Stimulated activated CD4-positive, alpha-beta T cell treated with anti-CD3 and anti-CD28 coated beads, Interleukin-12 subunit alpha, Interleukin-12 subunit beta, amount 100 ng/mL, for 24 hours (primary cell): ENCODE measurements around the gene PHF14.
"Not testable (repeated sequence)": the region's sequence is repeated elsewhere in the genome, so short reads cannot be mapped to it uniquely, and the experiment has no call there.

Experiments used
- DNase-seq, 2 experiments: peaks; one replicate each; pipeline ENCODE4 v3.0.0-alpha.2; 2020; ENCODE audit warnings: low read depth in 2 of 2

PHF14 gene, protein sequence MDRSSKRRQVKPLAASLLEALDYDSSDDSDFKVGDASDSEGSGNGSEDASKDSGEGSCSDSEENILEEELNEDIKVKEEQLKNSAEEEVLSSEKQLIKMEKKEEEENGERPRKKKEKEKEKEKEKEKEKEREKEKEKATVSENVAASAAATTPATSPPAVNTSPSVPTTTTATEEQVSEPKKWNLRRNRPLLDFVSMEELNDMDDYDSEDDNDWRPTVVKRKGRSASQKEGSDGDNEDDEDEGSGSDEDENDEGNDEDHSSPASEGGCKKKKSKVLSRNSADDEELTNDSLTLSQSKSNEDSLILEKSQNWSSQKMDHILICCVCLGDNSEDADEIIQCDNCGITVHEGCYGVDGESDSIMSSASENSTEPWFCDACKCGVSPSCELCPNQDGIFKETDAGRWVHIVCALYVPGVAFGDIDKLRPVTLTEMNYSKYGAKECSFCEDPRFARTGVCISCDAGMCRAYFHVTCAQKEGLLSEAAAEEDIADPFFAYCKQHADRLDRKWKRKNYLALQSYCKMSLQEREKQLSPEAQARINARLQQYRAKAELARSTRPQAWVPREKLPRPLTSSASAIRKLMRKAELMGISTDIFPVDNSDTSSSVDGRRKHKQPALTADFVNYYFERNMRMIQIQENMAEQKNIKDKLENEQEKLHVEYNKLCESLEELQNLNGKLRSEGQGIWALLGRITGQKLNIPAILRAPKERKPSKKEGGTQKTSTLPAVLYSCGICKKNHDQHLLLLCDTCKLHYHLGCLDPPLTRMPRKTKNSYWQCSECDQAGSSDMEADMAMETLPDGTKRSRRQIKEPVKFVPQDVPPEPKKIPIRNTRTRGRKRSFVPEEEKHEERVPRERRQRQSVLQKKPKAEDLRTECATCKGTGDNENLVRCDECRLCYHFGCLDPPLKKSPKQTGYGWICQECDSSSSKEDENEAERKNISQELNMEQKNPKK

GRCh38 chr7:10973061-10973941 lies at the start of gene PHF14:
PHF14 (plus strand) TSS chr7:10973872; CDS start chr7:10974324, 452 bp downstream.
- peak; percentile 89 to 92 for DNase-seq

DNA sequence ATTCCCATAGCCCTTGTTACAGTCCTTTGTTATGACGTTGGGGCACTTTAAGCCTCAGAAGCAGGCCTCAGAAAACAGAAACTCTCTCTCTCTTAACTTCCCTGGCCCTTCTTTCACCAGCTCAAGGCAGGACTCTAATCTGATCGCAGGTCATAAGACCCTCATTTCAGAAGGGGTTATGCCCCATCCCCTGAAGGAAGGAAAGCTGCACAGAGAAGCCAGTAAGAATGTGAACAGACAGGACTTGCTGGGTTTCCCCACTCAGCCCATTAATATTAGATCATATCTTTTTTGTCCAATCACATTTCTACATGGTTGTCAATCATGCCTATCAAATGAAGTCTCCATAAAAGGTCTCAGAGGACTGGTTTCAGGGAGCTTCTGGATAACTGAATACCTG lies 49.3 kb upstream of the PHF14 start:
- no peak for DNase-seq

GRCh38 chr7:10928203-10928602 lies 45.5 kb upstream of the PHF14 start:
- not testable (repeated sequence) for DNase-seq

DNA sequence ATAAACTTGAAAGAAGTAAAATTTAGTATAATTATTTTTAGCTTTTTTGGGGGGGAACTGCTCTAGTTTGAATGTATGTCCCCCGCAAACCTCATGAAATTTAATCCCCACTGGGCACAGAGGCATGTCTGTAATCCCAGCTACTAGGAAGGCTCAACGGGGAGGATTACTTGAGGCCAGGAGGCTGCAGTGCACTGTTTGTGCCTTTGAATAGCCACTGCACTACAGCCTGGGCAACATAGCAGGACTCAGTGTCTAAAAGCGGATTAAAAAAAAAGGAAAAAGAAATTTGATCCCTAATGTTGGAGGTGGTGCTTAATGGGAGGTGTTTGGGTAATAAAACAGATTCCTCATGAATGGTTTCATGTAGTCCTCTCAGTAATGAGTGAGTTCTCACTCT lies 43.1 kb upstream of the PHF14 start:
- DNase-seq: no peak

DNA sequence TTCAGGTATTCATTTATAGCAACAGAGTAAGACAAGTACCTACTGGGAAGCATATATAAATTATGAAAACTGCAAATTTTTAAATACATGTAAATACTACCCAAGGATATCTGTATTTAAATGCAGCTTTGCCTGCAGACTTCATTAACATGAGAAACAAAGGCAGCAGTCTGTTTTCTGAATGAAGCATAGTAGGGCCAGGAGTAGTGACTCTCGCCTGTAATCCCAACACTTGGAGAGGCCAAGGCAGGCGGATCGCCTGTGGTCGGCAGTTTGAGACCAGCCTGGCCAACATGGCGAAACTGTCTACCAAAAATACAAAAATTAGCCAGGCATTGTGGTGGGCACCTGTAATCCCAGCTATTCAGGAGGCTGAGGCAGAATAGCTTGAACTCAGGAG lies 42.5 kb upstream of the PHF14 start:
- no peak for DNase-seq

GRCh38 chr7:10934292-10934691 lies 39.4 kb upstream of the PHF14 start:
- no peak for DNase-seq

GRCh38 chr7:10939237-10939910 lies 34.3 kb upstream of the PHF14 start:
- DNase-seq: no peak

DNA sequence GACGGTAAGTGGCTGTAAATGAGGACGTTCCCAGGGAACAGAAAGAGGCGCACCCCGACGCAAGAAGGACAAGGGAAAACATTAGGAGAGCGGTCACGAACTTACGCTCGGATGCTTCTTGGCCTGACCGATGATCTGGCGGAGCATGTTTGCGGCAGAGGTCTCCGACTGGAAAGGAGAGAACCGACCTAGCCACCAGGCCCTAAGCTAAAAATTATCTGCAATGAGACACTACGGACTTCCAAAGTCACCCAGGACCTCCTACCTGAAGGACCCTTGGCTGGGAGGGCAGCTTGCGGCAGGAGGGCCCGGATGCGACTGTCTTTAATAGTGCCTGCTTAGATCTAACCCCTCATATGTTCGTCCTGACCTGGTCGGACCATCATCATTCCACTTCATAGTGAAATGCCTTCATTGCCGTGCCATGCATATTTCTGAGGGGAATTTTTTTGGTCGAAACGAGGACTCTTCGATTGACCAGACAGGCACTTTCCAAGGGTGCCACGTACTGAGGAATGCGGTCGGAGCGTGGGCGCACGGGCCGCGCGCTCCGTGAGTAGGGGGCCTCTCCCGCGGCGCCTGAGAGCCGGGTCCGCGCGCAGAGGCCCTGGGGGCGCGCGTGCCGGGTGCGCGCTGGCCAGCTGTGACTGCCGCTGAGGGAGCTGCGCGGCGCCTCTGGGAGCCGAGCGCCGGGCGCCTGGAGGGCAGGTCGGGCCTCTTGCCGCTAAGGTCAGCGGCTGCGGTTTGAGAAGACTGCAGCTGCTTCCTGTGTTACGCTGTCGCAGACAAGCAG lies 33.6 kb upstream of the PHF14 start:
- peak; percentile 71 to 73 for DNase-seq

- DNase-seq: no peak
Observed at GRCh38 chr7:10940704-10941355, 32.8 kb upstream of the PHF14 start.

GRCh38 chr7:10950494-10950893 lies 23.2 kb upstream of the PHF14 start:
- DNase-seq: no peak

DNA sequence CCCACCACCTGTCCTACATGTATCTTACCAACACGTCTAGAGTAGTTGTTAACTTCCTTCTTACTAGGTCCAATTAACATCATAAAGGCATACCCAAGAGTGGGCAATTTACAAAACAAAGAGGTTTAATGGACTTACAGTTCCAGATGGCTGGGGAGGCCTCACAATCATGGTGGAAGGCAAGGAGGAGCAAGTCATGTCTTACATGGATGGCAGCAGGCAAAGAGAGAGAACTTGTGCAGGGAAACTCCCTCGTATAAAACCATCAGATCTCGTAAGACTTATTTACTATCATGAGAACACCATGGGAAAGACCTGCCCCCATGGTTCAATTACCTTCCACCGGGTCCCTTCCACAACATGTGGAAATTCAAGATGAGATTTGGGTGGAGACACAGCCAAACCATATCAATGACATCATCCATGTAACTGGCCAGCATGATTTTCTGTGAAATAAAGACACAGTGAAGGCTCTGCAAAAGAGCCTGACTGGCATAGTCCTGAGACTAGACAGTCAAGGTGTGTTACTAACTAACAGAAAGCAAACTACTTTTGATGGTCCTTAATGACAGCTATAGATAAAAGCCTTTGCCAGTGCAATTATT lies 22.6 kb upstream of the PHF14 start:
- DNase-seq: not testable (repeated sequence)

DNA sequence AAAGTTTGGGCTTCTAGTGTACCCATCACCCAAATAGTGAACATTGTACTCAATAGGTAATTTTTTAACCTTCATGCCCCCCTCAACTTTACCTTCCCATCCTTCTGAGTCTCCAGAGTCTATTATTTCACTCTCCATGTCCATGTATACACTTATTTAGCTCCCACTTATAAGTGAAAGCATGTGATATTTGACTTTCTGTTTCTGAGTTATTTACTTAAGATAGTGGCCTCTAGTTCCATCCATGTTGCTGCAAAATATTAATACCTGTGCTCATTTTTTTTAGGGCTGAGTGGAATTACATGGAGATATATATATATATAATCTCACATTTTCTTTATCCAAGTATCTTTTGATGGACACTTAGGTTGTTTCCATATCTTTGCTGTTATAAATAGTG lies 21.1 kb upstream of the PHF14 start:
- no peak for DNase-seq

DNA sequence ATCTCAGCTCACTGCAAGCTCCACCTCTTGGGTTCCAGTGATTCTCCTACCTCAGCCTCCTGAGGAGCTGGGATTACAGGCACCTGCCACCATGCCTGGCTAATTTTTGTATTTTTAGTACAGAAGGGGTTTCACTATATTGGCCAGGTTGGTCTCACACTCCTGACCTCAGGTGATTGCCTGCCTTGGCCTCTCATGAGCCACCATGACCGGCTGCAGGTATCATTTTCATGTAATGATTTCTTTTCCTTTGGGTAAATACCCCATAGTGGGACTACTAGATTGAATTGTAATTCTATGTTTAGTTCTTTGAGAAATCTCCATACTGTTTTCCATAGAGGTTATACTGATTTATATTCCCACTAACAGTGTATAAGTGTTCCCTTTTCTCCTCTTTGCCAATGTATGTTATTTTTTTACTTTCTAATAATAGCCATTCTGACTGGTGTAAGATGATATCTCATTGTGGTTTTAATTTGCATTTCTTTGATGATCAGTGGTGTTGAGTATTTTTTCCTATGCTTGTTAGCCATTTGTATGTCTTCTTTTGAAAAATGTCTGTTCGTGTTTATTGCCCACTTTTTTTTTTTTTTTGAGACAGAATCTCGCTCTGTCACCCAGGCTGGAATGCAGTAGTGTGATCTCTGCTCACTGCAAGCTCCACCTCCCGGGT lies 20.5 kb upstream of the PHF14 start:
- DNase-seq: not testable (repeated sequence)

DNA sequence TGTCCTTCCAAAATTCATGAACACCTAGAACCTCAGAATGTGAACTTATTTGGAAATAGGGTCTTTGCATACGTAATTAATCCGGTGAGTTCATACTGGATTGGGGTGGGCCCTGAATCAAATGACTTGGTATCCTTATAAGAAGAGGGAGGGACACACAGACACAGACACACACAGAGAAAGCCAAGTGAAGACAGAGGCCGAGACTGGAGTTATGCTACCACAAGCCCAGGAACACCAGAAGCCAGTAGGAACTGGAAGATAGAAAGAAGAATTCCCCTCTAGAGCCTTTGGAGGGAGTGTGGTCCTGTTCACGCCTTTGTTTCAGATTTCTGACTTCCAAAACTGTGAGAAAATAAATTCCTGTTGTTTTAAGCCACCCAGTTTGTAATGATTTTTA lies 17.1 kb upstream of the PHF14 start:
- no peak for DNase-seq

GRCh38 chr7:10960242-10960641 lies 13.4 kb upstream of the PHF14 start:
- not testable (repeated sequence) for DNase-seq

DNA sequence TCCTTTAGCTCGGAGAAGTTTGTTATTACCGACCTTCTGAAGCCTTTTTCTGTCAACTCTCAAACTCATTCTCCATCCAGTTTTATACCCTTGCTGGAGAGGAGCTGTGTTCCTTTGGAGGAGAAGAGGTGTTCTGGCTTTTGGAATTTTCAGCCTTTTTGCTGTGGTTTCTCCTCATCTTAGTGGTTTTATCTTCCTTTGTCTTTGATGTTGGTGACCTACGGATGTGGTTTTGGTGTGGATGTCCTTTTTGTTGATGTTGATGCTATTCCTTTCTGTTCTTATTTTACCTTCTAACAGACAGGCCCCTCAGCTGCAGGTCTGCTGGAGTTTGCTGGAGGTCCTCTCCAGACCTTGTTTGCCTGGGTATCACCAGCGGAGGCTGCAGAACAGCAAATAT lies 8.7 kb upstream of the PHF14 start:
- not testable (repeated sequence) for DNase-seq

- DNase-seq: no peak
Observed at GRCh38 chr7:10972174-10972573, 1.5 kb upstream of the PHF14 start.
